ENCODE measurements around the gene KCNK5. TPM values are rescaled to one million over a fixed set of nuclear protein-coding genes. Genes with fewer than 3 reads are reported as not detected.

KCNK5 gene
- total RNA-seq, 2 experiments from 2014 or later, result 7.8 to 8.5 TPM

DNA sequence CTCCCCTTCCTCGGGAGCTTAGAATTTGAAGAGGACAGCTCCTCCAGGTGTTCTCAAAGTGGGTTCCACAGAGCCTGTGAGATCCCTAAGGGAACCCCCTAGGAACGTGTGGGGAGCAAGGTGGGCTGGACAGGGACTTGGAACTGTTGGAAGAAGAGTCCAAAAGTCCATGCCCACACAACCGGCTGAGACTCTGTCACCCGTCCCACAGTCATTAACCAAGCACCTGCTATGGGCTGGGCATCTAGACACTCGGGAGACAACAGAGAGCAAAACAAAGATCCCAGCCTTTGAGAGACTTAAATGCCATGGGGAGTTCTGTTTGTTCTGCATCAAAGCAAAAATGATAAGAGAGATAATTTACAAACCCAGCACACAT lies 62.4 kb downstream of the KCNK5 start:
- Mint-ChIP-seq H3K27ac (no peak overlapping the region), H3K27me3 (peaks cover 2% of the 10 kb centered on the region), H3K4me3 (no peak overlapping the region), H3K9me3 (no peaks in the 10 kb centered on the region), H3K36me3 (no peaks in the 10 kb centered on the region), H3K4me1 (peaks cover 7% of the 10 kb centered on the region)
- POLR2A ChIA-PET, result interaction anchor here (1.8 kb wide), 1 partner anchor 136 kb away, joined by 7 read pairs; no protein-coding TSS in a partner anchor
- DNase-seq (no peak), ATAC-seq (ENCODE audit: low read depth) (no peak)

- DNase-seq (peak; percentile 88), ATAC-seq (ENCODE audit: low read depth) (peak; percentile 93)
- H3K4me1 Mint-ChIP-seq, result peaks cover 7% of the 10 kb centered on the region
- POLR2A ChIA-PET, result interaction anchor here (1.8 kb wide), 1 partner anchor 137 kb away, joined by 7 read pairs; no protein-coding TSS in a partner anchor
- H3K4me3 Mint-ChIP-seq, result no peak overlapping the region
- no peaks in the 10 kb centered on the region for H3K36me3 Mint-ChIP-seq
- peaks cover 2% of the 10 kb centered on the region for H3K27me3 Mint-ChIP-seq
- no peaks in the 10 kb centered on the region for H3K9me3 Mint-ChIP-seq
- no peak overlapping the region for H3K27ac Mint-ChIP-seq
These were observed 62.9 kb downstream of the KCNK5 start for GRCh38 chr6:39166189-39166911.

GRCh38 chr6:39157511-39157910 lies 71.8 kb downstream of the KCNK5 start:
- H3K9me3 Mint-ChIP-seq, result peaks cover 3% of the 10 kb centered on the region
- no peak overlapping the region for H3K27ac Mint-ChIP-seq
- peaks cover 2% of the 10 kb centered on the region for H3K36me3 Mint-ChIP-seq
- POLR2A ChIA-PET, result no interaction called here
- DNase-seq (no peak), ATAC-seq (ENCODE audit: low read depth) (no peak)
- peaks cover 12% of the 10 kb centered on the region for H3K4me1 Mint-ChIP-seq
- H3K4me3 Mint-ChIP-seq, result no peak overlapping the region
- no peaks in the 10 kb centered on the region for H3K27me3 Mint-ChIP-seq

- POLR2A ChIA-PET, result no interaction called here
These were observed 72.5 kb downstream of the KCNK5 start for GRCh38 chr6:39156801-39157200.

DNA sequence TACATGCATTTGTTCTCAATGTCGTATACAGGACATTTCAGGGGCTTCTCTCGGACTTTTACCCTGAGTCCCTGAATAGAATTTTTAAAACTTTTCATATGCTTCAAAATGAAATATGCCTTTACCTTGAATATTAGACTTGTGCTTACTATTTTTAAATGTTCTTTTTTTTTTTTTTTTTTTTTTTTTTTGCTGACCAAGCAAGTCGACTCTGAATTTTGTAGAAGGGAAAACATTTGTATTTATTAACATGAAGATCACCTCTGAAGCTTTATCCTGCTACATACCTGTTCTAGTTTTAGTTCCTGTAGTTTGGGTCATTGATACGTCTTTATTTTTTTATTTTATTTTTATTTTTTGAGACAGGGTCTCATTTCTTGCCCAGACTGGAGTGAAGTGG lies 74.6 kb downstream of the KCNK5 start:
- H3K36me3 Mint-ChIP-seq, result peaks cover 2% of the 10 kb centered on the region
- ATAC-seq (ENCODE audit: low read depth) (no peak), DNase-seq (no peak)
- no peak overlapping the region for H3K27ac Mint-ChIP-seq
- peaks cover 3% of the 10 kb centered on the region for H3K9me3 Mint-ChIP-seq
- POLR2A ChIA-PET, result no interaction called here
- peaks cover 17% of the 10 kb centered on the region for H3K4me1 Mint-ChIP-seq
- no peak overlapping the region for H3K4me3 Mint-ChIP-seq
- peaks cover 11% of the 10 kb centered on the region for H3K27me3 Mint-ChIP-seq

More at GRCh38 chr6:39156801-39157200, 72.5 kb downstream of the KCNK5 start:
- Mint-ChIP-seq H3K4me1 (peaks cover 14% of the 10 kb centered on the region), H3K27me3 (no peaks in the 10 kb centered on the region), H3K4me3 (no peak overlapping the region), H3K9me3 (peaks cover 3% of the 10 kb centered on the region), H3K27ac (no peak overlapping the region), H3K36me3 (peaks cover 2% of the 10 kb centered on the region)
- no peak for ATAC-seq (ENCODE audit: low read depth)
- DNase-seq, result no peak

DNA sequence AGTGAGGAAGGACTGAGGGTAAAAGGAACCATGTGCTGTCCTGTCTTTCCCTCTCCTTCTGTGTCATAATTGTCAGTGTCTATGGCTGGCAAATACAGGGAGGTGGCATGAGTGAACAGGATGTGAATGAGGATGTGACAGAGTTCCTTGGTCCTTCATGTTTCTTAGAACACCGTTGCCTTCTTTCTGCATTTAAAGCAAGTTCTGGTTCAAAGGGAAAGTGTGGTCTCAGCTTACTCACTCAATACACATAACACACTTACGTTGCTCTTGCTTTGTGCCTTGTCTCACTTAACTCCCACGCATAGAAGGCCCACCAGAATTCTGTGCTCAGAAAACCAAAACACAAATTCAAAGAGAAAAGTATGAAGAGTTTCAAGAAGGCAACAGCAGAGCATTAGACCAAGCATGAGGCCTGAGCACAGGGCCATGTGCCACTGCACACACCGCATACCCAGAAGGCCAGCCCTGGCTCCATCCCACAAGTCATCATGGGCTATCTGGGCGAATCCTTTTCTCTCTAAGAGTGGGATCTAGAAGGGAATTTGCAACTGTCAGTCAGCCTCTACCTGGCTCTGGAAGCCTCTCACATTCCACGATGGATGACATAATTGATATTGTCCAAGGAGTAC lies 75.4 kb downstream of the KCNK5 start:
- H3K4me1 Mint-ChIP-seq, result peaks cover 17% of the 10 kb centered on the region
- DNase-seq (no peak), ATAC-seq (ENCODE audit: low read depth) (peak; percentile 84)
- H3K27me3 Mint-ChIP-seq, result peaks cover 18% of the 10 kb centered on the region
- peak overlapping the region; percentile 22 for H3K27ac Mint-ChIP-seq
- H3K36me3 Mint-ChIP-seq, result no peaks in the 10 kb centered on the region
- peak overlapping the region; percentile 1 for H3K4me3 Mint-ChIP-seq
- POLR2A ChIA-PET, result no interaction called here
- no peaks in the 10 kb centered on the region for H3K9me3 Mint-ChIP-seq

GRCh38 chr6:39152262-39152661 lies 77.0 kb downstream of the KCNK5 start:
- POLR2A ChIA-PET, result no interaction called here
- peaks cover 18% of the 10 kb centered on the region for H3K27me3 Mint-ChIP-seq
- no peaks in the 10 kb centered on the region for H3K36me3 Mint-ChIP-seq
- ATAC-seq (ENCODE audit: low read depth) (no peak), DNase-seq (no peak)
- H3K4me1 Mint-ChIP-seq, result peaks cover 21% of the 10 kb centered on the region
- no peak overlapping the region for H3K4me3 Mint-ChIP-seq
- H3K9me3 Mint-ChIP-seq, result no peaks in the 10 kb centered on the region
- H3K27ac Mint-ChIP-seq, result no peak overlapping the region

GRCh38 chr6:39151211-39151610 lies 78.1 kb downstream of the KCNK5 start:
- Mint-ChIP-seq H3K27me3 (peaks cover 18% of the 10 kb centered on the region), H3K27ac (no peak overlapping the region), H3K9me3 (no peaks in the 10 kb centered on the region), H3K36me3 (no peaks in the 10 kb centered on the region), H3K4me3 (no peak overlapping the region), H3K4me1 (peaks cover 21% of the 10 kb centered on the region)
- POLR2A ChIA-PET, result no interaction called here
- ATAC-seq (ENCODE audit: low read depth), result no peak
- no peak for DNase-seq

GRCh38 chr6:39144481-39145173 lies 84.6 kb downstream of the KCNK5 start:
- Mint-ChIP-seq H3K27ac (no peak overlapping the region), H3K4me1 (peaks cover 3% of the 10 kb centered on the region), H3K36me3 (no peaks in the 10 kb centered on the region), H3K27me3 (peaks cover 8% of the 10 kb centered on the region), H3K9me3 (no peaks in the 10 kb centered on the region), H3K4me3 (no peak overlapping the region)
- ATAC-seq (ENCODE audit: low read depth), result no peak
- POLR2A ChIA-PET, result no interaction called here
- DNase-seq, result no peak

DNA sequence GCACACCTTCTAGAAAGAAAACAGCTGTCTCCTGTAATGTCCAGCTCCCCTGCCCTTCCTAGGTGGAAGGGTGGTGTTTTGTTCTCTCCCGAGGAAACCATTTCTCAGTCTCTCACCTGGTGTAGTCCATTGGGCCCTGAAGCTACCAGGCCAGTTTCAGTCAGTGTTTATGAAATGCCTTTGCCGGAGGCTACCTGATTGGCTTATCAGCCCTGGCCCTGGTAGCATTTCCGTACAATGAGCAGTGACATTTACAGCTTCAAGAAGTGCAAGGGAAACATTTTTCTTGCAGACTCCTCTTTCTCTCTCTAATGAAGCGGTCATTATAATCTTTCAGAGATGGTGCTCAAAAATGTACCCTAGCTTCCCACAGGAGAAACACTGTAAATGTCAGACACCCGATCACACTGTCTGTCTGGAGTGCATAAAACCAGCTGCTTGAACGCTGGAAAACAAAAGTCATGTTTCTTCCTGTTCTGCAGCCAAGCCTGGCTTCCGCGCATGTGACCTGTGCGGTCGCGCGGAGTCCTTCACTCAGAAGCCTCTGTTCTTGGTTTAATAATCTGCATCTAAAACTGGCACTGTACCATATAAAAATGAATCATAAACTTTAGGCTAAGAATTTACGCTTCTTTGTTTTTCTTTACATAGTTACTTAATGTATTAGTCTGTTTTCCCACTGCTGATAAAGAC lies 85.9 kb downstream of the KCNK5 start:
- DNase-seq (no peak), ATAC-seq (ENCODE audit: low read depth) (no peak)
- H3K36me3 Mint-ChIP-seq, result no peaks in the 10 kb centered on the region
- no peak overlapping the region for H3K4me3 Mint-ChIP-seq
- POLR2A ChIA-PET, result no interaction called here
- peaks cover 2% of the 10 kb centered on the region for H3K27me3 Mint-ChIP-seq
- H3K27ac Mint-ChIP-seq, result no peak overlapping the region
- no peaks in the 10 kb centered on the region for H3K9me3 Mint-ChIP-seq
- H3K4me1 Mint-ChIP-seq, result peaks cover 3% of the 10 kb centered on the region

- POLR2A ChIA-PET, result no interaction called here
- H3K9me3 Mint-ChIP-seq, result peaks cover 3% of the 10 kb centered on the region
These were observed 88.6 kb downstream of the KCNK5 start for GRCh38 chr6:39140556-39141167.

More at GRCh38 chr6:39140556-39141167, 88.6 kb downstream of the KCNK5 start:
- H3K27ac Mint-ChIP-seq, result no peak overlapping the region
- H3K36me3 Mint-ChIP-seq, result no peaks in the 10 kb centered on the region
- ATAC-seq (ENCODE audit: low read depth) (no peak), DNase-seq (no peak)
- H3K27me3 Mint-ChIP-seq, result peaks cover 2% of the 10 kb centered on the region
- H3K4me3 Mint-ChIP-seq, result no peak overlapping the region
- H3K4me1 Mint-ChIP-seq, result no peaks in the 10 kb centered on the region

All from activated naive CD8-positive, alpha-beta T cell treated with anti-CD3 and anti-CD28 coated beads, Interleukin-2, amount 10 ng/mL, durations not matched to agents 7 days and 5 days (primary cell).